ENCODE results near the gene PDE10A.

PDE10A gene

GRCh38 chr6:165662749-165663376, at the start of gene PDE10A:
Gene PDE10A, minus strand, starts transcription at chr6:165663241. Its CDS starts 430 bp downstream, at chr6:165662811.
- peak in 1 of 2 experiments; percentile 19 for DNase-seq

GRCh38 chr6:165708985-165709576, 46.0 kb upstream of the PDE10A start:
- DNase-seq = no peak

DNA sequence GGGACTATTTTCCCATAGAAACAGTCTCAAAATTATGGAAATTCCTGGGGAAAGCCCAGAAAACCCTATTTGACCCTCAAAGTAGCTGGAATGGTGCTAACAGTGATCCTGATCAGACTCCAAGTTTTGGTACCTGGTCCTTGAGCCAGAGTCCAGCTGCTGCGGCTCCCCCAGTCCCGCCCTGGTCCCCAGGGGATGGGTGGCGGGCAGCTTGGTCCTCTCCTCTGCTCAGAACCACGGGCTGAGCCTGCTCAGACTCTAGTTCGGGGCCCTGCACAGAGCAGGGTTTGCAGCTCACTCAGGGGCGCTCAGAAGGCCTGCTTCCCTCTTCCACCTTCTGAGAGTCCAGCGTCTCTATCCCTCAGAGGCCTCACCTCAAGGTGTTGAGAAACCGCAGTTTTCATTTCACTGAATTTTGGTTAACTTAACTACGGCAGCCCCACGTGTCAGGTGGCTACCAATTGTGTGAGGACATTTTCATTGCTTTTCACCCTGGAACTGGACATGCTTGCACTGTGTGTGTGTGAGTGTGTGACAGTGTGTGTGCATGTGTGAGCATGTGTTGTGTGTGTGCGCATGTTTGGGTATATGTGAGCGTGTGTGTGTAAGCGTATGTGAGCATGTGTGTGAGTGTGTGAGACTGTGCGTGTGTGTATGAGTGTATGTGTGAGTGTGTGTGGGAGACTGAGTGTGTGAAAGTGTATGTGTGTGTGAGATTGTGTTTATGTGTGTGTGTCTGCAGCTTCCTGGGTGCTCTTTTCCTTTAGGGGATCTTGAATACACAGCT, 44.2 kb upstream of the PDE10A start:
- DNase-seq = no peak

DNA sequence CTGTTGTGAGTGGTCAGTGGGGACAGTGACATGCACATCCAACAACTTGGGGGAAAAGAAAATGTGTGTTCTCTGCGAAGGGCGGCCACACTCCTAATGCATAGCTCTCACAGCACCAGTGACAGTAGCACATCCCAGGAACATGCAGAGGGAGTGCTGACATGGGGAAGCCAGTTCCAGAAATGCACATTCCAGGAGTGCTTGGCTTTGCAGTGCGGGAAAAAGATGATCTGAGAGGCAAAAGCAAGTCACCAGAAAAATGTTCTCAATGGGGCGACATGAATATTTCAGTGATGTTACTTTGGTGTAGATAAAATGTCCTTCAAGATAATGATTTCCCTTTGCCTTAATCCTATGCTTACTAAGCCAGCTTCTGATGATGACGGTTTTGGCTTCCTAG, 42.9 kb upstream of the PDE10A start:
- no peak for DNase-seq

DNA sequence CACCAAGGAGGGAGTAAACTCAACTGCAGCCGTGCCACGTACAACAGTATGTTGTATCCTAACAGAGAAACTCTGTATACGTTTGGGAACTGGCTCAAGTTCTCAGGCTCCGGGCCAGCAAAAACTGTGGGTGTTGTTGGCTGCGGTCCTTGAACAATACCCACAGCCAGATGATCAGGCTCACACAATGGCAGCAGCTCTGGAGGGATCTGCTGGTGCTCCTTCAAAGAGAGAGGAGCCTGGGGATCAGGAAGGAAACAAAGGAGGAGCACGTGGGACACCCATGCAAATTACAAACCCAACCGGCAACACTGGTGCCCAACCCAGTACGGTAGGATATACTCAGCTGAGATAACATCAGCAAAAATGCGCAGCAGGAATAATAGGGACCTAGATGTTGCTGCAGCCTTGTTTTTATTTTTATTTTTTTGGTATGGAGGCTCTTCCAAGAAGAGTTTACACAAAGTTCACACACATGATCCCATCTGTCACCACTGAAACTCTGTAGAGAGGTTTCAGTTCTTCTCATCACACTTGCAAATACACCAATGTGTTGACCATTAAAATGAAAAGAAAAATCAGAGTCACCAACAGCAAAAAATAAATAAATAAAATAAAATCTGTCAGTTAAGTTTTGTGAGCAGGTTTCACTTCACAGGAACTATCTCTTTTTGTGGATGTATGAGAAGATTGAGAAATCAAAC, 41.2 kb upstream of the PDE10A start:
- no peak for DNase-seq

- no peak for DNase-seq
These were observed 39.6 kb upstream of the PDE10A start for GRCh38 chr6:165702669-165703068.

- no peak for DNase-seq
These were observed 38.7 kb upstream of the PDE10A start for GRCh38 chr6:165701564-165702354.

GRCh38 chr6:165701005-165701404, 38.0 kb upstream of the PDE10A start:
- DNase-seq = no peak

GRCh38 chr6:165698868-165699267, 35.8 kb upstream of the PDE10A start:
- no peak for DNase-seq

GRCh38 chr6:165697171-165697570, 34.1 kb upstream of the PDE10A start:
- no peak for DNase-seq

DNA sequence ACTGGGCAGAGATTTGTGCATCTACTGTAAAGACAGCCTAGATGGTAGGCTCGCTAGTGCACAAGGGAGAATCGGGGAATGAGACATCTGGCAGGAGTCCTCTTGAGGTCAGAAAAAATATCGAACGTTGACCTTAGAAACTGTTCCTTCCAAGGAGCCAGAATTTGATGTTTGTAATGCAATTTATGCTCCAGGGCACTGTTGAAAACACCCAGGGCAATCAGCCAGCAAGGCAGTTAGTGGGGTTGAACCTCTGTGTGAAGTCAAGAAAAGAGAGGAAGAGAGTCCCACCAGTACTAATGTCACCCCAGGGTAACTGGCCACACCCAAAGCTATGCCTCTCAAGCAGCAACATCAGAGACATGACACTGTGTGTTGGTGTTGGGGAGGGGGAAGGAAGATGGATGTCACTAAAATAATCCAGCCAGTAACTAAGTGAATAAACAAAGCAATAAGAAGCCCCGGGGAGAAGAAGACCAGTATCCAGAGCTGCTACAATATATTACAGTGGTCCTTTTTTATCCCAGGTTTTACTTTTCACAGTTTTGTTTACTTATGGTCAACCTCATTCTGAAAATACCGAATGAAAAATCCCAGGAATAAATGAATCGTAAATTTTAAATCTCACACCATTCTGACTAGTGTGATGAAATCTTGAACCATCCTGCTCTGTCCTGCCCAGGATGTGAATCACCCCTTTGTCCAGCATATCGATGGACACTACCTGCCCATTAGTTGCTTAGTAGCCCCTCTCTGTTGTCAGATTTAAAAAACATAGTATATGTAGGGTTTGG, 32.9 kb upstream of the PDE10A start:
- DNase-seq = no peak

GRCh38 chr6:165694296-165694695, 31.3 kb upstream of the PDE10A start:
- DNase-seq = no peak

- no peak for DNase-seq
These were observed 29.1 kb upstream of the PDE10A start for GRCh38 chr6:165692106-165692653.

DNA sequence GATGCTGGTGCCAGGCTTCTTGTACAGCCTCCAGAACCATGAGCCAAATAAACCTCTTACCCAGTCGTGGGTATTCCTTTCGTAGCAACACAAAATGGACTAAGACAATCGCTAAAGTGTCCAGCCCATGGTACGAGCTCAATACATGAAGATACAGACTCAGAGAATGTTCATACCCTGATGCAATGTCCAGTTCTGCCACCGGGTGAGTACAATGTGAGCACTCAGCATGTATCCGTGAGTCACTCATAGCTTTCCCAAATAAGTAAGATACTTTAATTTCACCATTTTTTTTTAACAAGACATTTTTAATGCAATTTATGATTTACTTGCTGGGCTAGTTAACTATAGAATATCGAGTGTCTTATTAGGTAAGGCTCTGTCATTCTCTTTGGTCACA, 26.7 kb upstream of the PDE10A start:
- DNase-seq = no peak

DNA sequence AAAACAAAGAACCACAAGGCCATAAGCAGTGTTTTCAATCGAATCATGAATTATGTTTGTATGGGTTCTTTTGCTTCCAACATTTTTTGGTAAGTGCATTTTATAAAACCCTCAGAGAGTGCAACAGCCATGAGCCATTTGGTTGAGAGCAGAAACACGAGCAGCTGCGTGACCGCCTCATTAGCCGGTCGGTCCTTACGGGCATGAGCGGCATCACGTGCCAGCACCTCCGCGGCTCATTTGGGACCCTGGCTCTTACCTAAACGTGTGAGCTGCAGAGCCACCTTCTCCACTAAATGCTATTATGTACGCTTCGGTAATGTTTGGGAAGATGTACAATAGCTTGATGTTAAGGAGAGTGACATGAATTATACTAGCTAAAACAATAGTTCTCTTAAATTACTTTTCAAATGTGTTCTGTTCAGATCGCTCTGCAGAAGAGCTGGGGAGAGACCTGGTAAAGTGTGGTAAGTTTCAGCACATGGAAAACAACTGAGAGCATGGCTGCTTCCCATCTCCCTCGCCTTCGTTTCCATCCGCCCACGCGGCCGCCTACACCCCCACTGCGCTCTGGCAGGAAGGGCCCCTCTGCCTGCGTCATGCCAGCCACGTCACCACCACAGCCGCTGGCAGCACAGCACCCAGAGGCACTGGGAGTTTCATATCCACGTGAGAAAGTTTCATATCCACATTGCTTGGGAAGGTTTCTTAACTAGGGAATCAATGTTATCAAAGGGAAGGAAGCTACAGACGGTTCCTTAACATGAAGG, 23.7 kb upstream of the PDE10A start:
- no peak for DNase-seq

DNA sequence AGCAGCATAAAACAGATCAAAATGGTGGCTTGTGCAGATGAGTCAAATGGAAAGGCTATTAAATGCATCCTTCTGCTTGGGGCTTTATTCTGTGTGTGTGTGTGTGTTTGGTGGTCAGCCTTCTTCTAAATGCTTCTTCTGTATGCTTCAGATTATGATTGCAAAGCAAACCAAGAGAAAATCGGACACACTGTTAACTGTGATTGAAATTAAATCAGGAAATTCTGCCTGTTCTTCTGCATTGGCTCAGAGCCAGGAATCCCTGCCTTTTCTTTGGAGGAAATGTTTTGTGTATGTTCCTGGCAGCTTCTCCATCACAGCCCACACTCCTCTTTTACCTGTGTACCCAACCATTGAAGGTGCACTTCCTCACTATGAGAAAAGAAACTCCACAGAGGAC, 22.3 kb upstream of the PDE10A start:
- DNase-seq = no peak

DNA sequence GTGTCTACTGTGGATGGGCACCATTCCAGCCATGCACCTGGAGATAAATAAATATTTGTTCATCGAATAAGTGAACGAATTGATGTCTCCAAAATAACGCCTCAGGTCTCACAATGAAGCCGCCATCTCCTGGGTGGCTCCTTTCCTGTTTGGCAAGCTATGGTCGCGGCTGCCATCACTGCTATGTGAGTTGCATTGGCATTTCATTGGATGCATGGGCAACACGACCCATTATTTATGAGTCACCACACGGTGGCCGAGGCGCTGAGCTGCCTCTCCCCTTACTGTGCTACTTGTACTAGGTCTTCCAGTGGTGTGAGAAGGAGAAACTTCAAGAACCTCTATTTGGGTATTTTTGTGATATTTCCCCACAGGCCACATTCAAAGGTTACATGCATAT, 21.3 kb upstream of the PDE10A start:
- DNase-seq = no peak

DNA sequence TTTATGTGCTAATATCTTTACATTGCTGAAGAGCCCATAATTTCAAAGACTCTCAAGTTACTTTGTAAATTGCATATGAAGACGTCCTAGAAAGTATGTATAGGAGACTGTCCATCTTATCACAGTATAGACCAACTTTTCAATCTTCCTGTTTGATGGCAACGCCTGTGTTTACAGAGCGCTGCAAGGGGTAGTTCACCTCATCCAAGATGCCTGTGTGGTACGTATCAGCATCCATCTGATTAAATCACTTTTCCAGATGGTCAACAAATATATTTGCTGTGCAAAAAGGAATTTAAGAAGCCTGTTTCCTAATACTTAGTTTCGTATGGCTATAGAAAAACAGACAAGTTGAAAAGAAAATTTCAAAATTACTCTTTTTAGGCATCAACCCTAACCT, 17.9 kb upstream of the PDE10A start:
- DNase-seq = no peak

- DNase-seq = no peak
These were observed 16.3 kb upstream of the PDE10A start for GRCh38 chr6:165679326-165679725.

GRCh38 chr6:165678904-165679303, 15.9 kb upstream of the PDE10A start:
- DNase-seq = no peak

- DNase-seq = no peak
These were observed 15.4 kb upstream of the PDE10A start for GRCh38 chr6:165678429-165678828.
